BE2C (cell line): ENCODE measurements around the gene AMN.

Experiments
- DNase-seq: peaks from one replicate; pipeline ENCODE4 v3.0.0-alpha.2; 2020
- H3K27me3 ChIP-seq: fragments of 250-450 bp; sonication (Bioruptor Pico); 2 replicates; pipeline ENCODE4 v1.5.1; 2020; ENCODE audit warnings: mild to moderate bottlenecking
- H3K36me3 ChIP-seq: fragments of 250-450 bp; sonication (Bioruptor Pico); 2 replicates; pipeline ENCODE4 v1.5.1; 2020; ENCODE audit warnings: mild to moderate bottlenecking
- H3K4me1 ChIP-seq: fragments of 250-450 bp; sonication (Bioruptor Pico); 2 replicates; pipeline ENCODE4 v1.5.1; 2020
- H3K4me3 ChIP-seq: 2 replicates; pipeline ENCODE4 v1.5.1; 2011; ENCODE audit warnings: low read depth, low read length
- H3K9me3 ChIP-seq: fragments of 250-450 bp; sonication (Bioruptor Pico); 2 replicates; pipeline ENCODE4 v1.5.1; 2020
- TF ChIP-seq, protein P1 (sequence below): IDR thresholded peaks from 2 replicates; pipeline ENCODE4 v1.5.1; 2012; ENCODE audit warnings: mild to moderate bottlenecking, low read depth, low read length

AMN gene

DNA sequence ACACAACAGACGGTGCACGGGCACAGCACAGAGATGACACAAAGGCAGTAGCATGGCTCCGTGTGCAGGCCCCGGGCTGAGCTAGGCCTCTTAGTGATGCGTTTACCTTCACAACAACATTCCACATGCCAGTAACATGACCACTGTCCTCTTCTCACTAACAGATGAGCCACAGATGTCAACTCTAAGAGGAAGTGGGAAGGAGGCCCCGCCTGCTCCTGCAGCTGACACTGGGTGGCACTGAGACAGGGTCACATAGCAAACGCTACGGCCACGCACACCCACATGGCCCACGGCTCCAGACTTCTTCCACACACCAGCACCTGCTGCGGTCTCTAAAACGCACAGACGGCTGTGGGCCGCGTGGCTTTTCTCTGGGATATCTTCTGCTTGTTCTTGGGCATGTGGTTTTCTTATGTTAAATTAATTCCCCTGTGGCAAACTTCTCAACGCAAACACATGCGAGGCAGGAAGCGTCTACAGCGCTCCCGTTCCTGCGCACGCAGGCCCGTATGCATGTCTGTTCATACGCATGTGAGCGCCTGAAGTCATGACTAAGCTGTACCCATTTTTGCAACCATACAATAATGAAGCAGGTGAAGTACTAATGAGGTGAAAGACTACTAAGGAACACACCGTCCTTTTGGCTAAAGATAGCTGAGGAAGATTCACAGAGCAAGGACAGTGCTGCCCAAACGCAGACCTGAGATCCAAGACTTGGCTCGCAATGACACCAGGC, 26.8 kb downstream of the AMN start:
- Histone ChIP-seq H3K4me3 (no peak overlapping the region), H3K27me3 (no peaks in the 10 kb centered on the region), H3K9me3 (no peaks in the 10 kb centered on the region), H3K4me1 (no peaks in the 10 kb centered on the region), H3K36me3 (peaks cover 72% of the 10 kb centered on the region)
- no peak for DNase-seq
- TF ChIP-seq, protein P1, sequence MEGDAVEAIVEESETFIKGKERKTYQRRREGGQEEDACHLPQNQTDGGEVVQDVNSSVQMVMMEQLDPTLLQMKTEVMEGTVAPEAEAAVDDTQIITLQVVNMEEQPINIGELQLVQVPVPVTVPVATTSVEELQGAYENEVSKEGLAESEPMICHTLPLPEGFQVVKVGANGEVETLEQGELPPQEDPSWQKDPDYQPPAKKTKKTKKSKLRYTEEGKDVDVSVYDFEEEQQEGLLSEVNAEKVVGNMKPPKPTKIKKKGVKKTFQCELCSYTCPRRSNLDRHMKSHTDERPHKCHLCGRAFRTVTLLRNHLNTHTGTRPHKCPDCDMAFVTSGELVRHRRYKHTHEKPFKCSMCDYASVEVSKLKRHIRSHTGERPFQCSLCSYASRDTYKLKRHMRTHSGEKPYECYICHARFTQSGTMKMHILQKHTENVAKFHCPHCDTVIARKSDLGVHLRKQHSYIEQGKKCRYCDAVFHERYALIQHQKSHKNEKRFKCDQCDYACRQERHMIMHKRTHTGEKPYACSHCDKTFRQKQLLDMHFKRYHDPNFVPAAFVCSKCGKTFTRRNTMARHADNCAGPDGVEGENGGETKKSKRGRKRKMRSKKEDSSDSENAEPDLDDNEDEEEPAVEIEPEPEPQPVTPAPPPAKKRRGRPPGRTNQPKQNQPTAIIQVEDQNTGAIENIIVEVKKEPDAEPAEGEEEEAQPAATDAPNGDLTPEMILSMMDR: no peak

DNA sequence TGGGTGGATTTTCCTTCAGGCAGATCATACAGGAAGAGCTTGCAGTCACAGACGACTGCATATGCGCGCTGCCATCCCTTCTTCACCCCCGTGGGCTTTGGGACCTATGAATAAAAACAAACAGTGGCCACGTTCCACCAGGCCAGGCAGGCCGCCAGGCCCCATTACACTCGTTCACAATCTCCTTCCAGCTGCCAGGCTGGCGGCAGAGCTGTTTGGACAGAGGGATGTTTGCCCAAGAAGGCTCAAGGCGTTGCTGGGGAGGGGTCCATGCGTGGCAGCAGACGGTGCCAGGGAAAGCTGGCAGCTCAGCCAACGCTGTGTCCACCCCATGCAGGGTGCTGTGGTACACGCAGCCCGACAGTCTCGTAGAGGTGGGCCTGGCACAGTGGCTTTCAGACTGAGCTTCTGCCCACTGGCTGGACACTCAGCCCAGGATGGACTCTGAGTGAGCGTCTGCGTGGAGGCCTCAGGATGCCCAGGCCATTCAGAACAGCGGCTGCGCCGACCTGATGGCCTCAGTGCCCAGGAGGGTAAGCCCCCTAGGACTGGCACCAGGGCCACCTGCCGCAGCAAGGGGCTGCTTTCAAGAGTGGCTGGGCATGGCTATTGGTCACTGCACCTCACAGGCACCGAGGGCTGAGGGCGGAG, 27.5 kb downstream of the AMN start:
- no peak for DNase-seq
- Histone ChIP-seq H3K36me3 (peaks cover 71% of the 10 kb centered on the region), H3K9me3 (no peaks in the 10 kb centered on the region), H3K4me3 (no peak overlapping the region), H3K27me3 (no peaks in the 10 kb centered on the region), H3K4me1 (no peaks in the 10 kb centered on the region)
- TF ChIP-seq, protein P1: no peak

DNA sequence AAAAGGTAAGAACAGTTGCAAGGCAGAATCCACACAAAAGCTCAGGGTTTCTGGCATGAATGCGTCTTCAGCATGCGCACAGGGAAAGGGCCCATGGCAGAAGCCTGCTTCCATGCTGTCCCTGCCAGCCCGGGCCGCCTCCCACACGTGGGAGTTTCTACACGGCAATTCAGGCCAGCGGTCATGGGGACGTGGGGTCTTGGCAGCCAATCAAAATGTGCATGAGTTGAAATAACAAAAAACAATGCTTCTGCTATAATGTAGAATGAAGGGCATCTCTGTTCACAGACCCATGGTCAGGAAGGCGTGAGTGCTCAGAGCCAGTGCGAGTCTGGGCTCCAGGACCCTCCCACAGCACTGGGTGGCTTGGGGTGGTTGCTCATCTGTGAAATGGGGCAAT, 28.6 kb downstream of the AMN start:
- Histone ChIP-seq H3K36me3 (peaks cover 67% of the 10 kb centered on the region), H3K27me3 (no peaks in the 10 kb centered on the region), H3K4me3 (no peak overlapping the region), H3K4me1 (no peaks in the 10 kb centered on the region), H3K9me3 (no peaks in the 10 kb centered on the region)
- DNase-seq: no peak
- TF ChIP-seq, protein P1: no peak

DNA sequence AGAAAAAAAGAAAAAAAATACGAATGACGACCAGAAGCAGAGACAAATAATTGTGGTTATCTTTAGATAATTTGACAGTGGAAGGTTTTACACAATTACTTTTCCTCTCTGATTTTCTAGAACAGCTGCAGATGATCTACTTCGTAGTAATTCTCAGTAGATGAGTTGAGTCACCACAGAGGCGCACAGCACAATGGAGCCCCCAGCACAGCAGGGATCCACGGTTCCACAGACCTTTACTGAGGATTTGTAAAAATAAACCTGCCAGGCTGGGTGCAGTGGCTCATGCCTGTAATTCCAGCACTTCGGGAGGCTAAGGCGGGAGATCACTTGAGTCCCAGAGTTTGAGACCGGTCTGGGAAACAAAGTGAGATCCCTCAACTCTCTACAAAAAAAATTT, 29.3 kb downstream of the AMN start:
- Histone ChIP-seq H3K4me3 (no peak overlapping the region), H3K36me3 (peaks cover 65% of the 10 kb centered on the region), H3K9me3 (no peaks in the 10 kb centered on the region), H3K27me3 (no peaks in the 10 kb centered on the region), H3K4me1 (no peaks in the 10 kb centered on the region)
- TF ChIP-seq, protein P1: no peak
- no peak for DNase-seq

DNA sequence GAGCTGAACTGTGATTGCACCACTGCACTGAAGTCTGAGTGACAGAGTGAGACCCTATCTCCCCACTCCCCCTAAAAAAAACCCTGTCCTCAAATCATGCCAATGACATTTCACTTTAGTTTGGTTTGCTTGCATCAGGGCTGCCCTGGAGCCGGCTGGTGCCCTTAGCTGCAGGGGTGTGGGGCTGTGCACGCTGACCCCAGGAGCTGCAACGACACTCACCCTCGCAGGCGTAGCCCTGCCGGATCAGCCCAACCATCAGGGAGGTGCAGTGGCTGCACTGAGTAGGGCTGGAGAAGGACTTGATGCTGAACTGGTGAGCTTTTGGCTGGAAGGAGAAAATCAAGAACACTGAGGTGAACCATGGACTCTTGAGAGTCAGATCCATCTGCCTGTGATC, 29.8 kb downstream of the AMN start:
- TF ChIP-seq, protein P1: no peak

DNA sequence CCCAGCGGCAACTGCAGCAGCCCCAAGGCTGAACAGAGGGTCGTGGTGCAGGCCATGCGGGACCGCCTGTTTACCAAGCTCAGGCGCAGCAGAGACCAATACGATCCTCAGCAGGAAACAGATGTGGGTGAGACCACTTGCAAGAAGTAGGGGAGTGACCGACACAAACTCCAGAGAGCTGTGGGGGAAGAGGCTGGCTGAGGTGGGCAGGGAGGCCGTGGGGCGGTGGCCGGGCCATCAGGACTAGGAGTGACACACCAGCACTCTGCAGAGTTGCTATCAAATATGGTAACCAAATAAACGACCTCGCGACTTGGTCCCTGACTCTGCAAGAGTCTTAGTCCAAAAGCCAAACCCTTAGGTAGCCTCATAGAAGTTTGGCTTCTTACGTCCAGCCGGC, 30.6 kb downstream of the AMN start:
- Histone ChIP-seq H3K9me3 (no peaks in the 10 kb centered on the region), H3K36me3 (peaks cover 64% of the 10 kb centered on the region), H3K27me3 (no peaks in the 10 kb centered on the region), H3K4me3 (no peak overlapping the region), H3K4me1 (no peaks in the 10 kb centered on the region)
- TF ChIP-seq, protein P1: no peak
- DNase-seq: no peak

More for the DNA sequence above, 29.8 kb downstream of the AMN start:
- Histone ChIP-seq H3K9me3 (no peaks in the 10 kb centered on the region), H3K27me3 (no peaks in the 10 kb centered on the region), H3K36me3 (peaks cover 61% of the 10 kb centered on the region), H3K4me1 (no peaks in the 10 kb centered on the region), H3K4me3 (no peak overlapping the region)
- DNase-seq: no peak
